HepG2 (cell line): ENCODE data around the gene OR8B8.
"Not testable (repeated sequence)": the region's sequence is repeated elsewhere in the genome, so short reads cannot be mapped to it uniquely, and the experiment has no call there.

Source experiments
- CTCF ChIP-seq: sonication (generic); formaldehyde crosslinking; IDR thresholded peaks from 2 replicates; pipeline ENCODE4 v1.5.0; 2020; ENCODE audit warnings: mild to moderate bottlenecking, missing genetic modification reagents, moderate library complexity
- DNMT1 ChIP-seq: sonication (generic); formaldehyde crosslinking; IDR thresholded peaks from 2 replicates; pipeline ENCODE4 v1.5.1; 2020; ENCODE audit warnings: mild to moderate bottlenecking, missing genetic modification reagents
- JUNB ChIP-seq: sonication (generic); formaldehyde crosslinking; IDR thresholded peaks from 2 replicates; pipeline ENCODE4 v1.8.0; 2022; ENCODE audit warnings: missing genetic modification reagents, mild to moderate bottlenecking, borderline replicate concordance
- NR3C1 ChIP-seq: sonication (generic); formaldehyde crosslinking; IDR thresholded peaks from 2 replicates; pipeline ENCODE4 v1.4.0; 2020; ENCODE audit warnings: missing genetic modification reagents
- PAF1 ChIP-seq: IDR thresholded peaks from 2 replicates; pipeline ENCODE4 v1.6.1; 2016; ENCODE audit warnings: missing genetic modification reagents, missing compliant biosample characterization
- TCF12 ChIP-seq, 2 experiments: fragments of 450-650 bp in 1 of 2; sonication (generic) in 1 of 2; formaldehyde crosslinking in 1 of 2; IDR thresholded peaks; 2 replicates each; pipeline versions ENCODE4 v1.6.1 to v1.8.0; 2017 to 2022; ENCODE audit warnings: antibody characterized with exemption in 1 of 2, mild to moderate bottlenecking in 1 of 2, missing genetic modification reagents in 1 of 2, moderate library complexity in 1 of 2
- TCF7L2 ChIP-seq: IDR thresholded peaks from 2 replicates; pipeline ENCODE4 v1.6.1; 2011; ENCODE audit warnings: mild to moderate bottlenecking, low read depth, low read length, moderate library complexity
- TRIM24 ChIP-seq: sonication (generic); formaldehyde crosslinking; IDR thresholded peaks from 2 replicates; pipeline ENCODE4 v1.8.0; 2022; ENCODE audit warnings: mild to moderate bottlenecking, missing genetic modification reagents
- ZNF670 ChIP-seq: sonication (generic); formaldehyde crosslinking; IDR thresholded peaks from 2 replicates; pipeline ENCODE4 v1.8.0; 2022; ENCODE audit warnings: mild to moderate bottlenecking, missing genetic modification reagents, borderline replicate concordance
- TF ChIP-seq, protein P1 (sequence below): sonication (generic); formaldehyde crosslinking; IDR thresholded peaks from 2 replicates; pipeline ENCODE4 v1.5.0; 2020; ENCODE audit warnings: missing genetic modification reagents

DNA sequence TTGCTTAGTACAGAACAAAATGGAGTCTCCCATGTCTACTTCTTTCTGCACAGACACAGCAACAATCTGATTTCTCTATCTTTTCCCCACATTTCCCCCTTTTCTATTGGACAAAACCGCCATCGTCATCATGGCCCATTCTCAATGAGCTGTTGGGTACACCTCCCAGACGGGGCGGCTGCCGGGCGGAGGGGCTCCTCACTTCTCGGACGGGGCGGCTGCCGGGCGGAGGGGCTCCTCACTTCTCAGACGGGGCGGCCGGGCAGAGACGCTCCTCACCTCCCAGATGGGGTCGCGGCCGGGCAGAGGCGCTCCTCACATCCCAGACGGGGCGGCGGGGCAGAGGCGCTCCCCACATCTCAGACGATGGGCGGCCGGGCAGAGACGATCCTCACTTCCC lies 42.3 kb downstream of the OR8B8 start:
- not testable (repeated sequence) for TF ChIP-seq TCF7L2; CTCF (CRISPR knock-in tag); TCF12 (IDR thresholded peaks at IDR 0.05); TCF12 (CRISPR knock-in tag; IDR thresholded peaks at IDR 0.05); PAF1; TRIM24 (CRISPR knock-in tag); ZNF670 (CRISPR knock-in tag); JUNB (CRISPR knock-in tag); NR3C1 (CRISPR knock-in tag); DNMT1 (CRISPR knock-in tag)
- TF ChIP-seq, protein P1, sequence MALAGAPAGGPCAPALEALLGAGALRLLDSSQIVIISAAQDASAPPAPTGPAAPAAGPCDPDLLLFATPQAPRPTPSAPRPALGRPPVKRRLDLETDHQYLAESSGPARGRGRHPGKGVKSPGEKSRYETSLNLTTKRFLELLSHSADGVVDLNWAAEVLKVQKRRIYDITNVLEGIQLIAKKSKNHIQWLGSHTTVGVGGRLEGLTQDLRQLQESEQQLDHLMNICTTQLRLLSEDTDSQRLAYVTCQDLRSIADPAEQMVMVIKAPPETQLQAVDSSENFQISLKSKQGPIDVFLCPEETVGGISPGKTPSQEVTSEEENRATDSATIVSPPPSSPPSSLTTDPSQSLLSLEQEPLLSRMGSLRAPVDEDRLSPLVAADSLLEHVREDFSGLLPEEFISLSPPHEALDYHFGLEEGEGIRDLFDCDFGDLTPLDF (CRISPR knock-in tag), result not testable (repeated sequence)
